ENCODE measurements around the gene GTF3C2.

Gene GTF3C2

GRCh38 chr2:27308359-27308881, 48.1 kb downstream of the GTF3C2 start, which contains the start of gene UCN:
UCN (minus strand) TSS chr2:27308445; CDS start chr2:27307895, 550 bp downstream.
- TF ChIP-seq CTCF (IDR thresholded peaks at IDR 0.05; ENCODE audit: low read depth, low read length, missing control alignments) = no peak
- no peak for DNase-seq (ENCODE audit: extremely low read depth, low read depth)
- no peak within 1 kb of the TSS for H3K4me3 ChIP-seq (replicated peaks; ENCODE audit: low read depth, low read length)

GRCh38 chr2:27307545-27308358, 48.8 kb downstream of the GTF3C2 start:
- no peak overlapping the region for H3K4me3 ChIP-seq (replicated peaks; ENCODE audit: low read depth, low read length)
- no peak for DNase-seq (ENCODE audit: extremely low read depth, low read depth)
- no peak for TF ChIP-seq CTCF (IDR thresholded peaks at IDR 0.05; ENCODE audit: low read depth, low read length, missing control alignments)

GRCh38 chr2:27307287-27307544, 49.3 kb downstream of the GTF3C2 start:
- no peak overlapping the region for H3K4me3 ChIP-seq (replicated peaks; ENCODE audit: low read depth, low read length)
- no peak for TF ChIP-seq CTCF (IDR thresholded peaks at IDR 0.05; ENCODE audit: low read depth, low read length, missing control alignments)
- DNase-seq (ENCODE audit: extremely low read depth, low read depth) = no peak

GRCh38 chr2:27306573-27307286, 49.8 kb downstream of the GTF3C2 start:
- no peak overlapping the region for H3K4me3 ChIP-seq (replicated peaks; ENCODE audit: low read depth, low read length)
- TF ChIP-seq CTCF (IDR thresholded peaks at IDR 0.05; ENCODE audit: low read depth, low read length, missing control alignments) = peak; percentile 12
- DNase-seq (ENCODE audit: extremely low read depth, low read depth) = no peak

- no peak for TF ChIP-seq CTCF (IDR thresholded peaks at IDR 0.05; ENCODE audit: low read depth, low read length, missing control alignments)
- H3K4me3 ChIP-seq (replicated peaks; ENCODE audit: low read depth, low read length) = no peak overlapping the region
- DNase-seq (ENCODE audit: extremely low read depth, low read depth) = no peak
Measured at GRCh38 chr2:27306136-27306535, 50.4 kb downstream of the GTF3C2 start.

- TF ChIP-seq CTCF (IDR thresholded peaks at IDR 0.05; ENCODE audit: low read depth, low read length, missing control alignments) = no peak
- DNase-seq (ENCODE audit: extremely low read depth, low read depth) = no peak
- no peak overlapping the region for H3K4me3 ChIP-seq (replicated peaks; ENCODE audit: low read depth, low read length)
Measured at GRCh38 chr2:27305516-27305915, 51.0 kb downstream of the GTF3C2 start.
